NCI-H510A (cell line): ENCODE results near the gene PHF8.

Experiments
- DNase-seq: peaks from one replicate; lab custom pipeline; 2025; lab: John Stamatoyannopoulos, UW

PHF8 gene

DNA sequence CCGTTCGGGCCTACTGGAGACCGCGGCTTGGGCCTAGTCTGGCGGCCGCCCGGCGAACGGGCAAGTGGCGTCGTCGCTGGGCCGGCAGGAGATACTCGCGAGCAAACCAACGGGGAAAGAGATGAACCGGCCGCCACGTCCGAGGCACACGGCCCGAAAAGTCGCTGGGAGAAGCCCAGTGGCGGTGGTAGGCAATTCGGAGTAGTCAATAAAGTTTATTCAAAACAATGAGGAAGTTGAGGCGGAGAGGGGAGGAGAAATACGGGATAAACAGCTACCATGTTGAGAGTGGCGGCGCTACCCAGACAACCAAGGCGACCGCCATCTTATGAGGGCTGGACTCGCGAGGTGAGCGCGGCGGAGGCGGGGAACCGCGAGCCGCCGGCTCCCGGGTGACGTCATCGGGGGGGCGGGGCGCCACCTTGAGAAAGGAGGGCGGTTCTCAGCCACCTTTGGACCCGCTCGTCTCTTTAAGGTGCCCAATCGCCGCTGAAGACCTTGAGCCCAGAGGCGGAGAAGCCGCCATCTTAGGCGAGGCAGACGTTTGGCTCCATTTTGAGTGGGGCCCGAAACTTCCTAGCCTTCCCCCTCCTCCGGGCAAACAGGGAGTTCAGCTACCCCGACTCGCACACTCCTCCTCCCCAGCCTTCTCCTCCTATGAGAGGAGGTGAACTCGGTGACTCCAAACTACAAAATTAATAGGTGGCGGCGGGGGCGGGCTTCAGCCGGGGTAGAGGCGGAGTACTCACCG lies at the start of gene PHF8:
PHF8 (minus strand) TSS at position 348 of the 751 bp plus-strand sequence. CDS start 1,745 bp downstream, outside the sequence.
- peak; percentile 94 for DNase-seq

DNA sequence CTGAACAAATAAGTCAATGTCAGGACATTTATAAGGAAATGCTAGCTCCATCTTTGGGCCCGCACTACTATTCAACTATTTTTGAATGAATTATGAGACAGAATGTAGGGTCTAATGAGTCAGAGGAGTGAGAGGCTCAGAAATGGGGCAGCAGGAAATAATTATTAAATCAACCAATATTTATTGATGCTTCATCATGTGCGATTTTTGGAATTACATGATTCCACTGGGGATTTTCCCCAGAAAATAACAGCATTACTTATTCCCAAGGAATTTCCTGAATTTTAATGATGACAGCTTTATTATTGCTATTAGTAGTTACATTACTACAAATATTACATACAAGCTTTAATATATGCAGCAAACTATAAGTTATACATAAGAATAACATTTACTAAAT lies 49.3 kb upstream of the PHF8 start:
- no peak for DNase-seq

DNA sequence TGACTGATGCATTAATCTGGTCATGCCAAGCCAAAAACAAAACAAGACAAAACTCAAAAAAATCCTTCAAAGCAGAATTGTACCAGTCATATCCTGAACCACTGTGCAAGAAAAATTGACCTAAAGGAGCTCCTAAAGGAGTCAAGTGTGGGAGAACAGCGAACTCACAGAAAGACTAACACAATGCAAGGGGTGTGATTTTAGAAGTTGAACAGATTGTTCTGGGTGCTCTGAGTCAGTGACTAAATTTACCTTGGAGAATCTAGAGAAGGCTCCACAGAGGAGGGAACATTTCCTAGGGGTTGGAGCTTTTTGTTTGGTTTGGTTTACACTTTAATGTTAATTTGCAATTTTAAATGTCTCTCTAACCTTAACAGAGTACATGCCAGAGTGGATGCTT lies 48.9 kb upstream of the PHF8 start:
- DNase-seq, result no peak

DNA sequence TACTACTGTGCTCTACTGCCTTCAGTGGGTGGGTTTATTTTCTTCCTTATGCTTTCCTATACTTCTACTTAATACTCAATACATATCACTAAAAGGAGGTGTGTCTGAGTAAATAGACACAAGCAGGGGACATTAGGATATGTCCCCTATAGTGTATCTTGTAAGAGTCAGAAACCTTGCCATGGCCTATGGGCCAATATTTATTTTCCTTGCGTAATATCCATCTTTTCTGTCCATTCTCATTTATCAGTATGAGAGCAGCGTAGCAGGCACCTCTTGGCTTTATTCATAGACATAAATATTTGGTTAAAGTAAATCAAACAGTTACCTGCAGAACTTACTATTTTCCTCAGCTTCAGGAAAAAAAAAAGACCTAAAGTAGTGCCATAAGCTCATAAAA lies 46.6 kb upstream of the PHF8 start:
- DNase-seq, result no peak

DNA sequence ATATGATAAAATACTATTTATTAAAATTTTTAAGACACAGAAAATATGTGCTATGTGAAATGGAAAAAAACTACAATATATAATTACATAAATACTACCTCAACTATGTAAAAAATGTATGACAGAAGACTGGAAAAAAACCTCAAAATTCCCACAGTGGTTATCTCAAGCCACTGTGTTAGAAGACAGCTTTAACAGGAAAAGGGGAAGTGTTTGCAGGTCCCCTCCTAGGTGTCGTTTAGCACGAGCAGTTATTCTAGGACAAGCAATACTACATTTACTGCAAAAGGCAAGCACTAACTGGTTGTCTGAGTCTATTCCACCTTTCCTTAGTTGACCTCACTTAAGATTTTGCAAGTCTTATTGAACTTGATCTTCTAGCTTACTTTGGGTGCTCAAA lies 44.9 kb upstream of the PHF8 start:
- DNase-seq, result no peak

DNA sequence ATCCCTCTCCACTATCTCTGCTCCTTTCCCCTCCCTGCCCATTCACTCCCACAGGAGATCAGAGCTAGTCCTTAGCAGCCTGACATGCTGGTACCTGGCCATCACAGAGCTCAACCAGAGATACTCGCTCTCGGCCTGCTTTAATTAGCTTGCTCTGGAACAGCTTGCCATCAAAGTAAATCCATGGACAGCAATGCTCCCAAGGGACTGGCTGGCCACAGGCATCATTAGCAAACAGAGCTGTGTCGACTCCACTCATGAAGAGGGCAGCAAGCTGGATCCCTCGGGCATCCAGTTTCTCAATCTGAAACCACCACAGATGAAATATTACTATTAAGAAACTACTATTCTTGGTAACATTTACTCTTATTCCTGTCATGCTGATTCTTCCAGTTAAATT lies 43.4 kb upstream of the PHF8 start:
- DNase-seq, result no peak

DNA sequence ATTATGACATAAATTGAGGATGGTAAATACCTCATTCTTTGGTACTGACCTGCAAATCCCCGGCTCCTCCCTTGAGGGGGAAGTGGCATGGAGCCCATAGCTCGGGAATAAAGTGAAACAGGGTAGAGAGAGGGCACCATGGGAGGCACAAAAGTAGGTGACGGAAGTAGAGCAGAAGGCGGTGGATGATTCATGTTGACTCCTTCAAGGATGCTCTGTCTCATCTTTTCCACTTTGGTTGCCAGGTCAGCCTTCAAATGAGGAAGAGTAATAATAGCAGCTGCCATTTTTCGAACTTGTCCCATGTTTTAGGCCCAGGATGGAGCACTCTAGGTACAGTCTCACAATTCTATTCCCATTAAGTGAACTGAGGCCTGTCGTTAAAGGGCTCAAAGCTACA lies 41.4 kb upstream of the PHF8 start:
- DNase-seq, result no peak

DNA sequence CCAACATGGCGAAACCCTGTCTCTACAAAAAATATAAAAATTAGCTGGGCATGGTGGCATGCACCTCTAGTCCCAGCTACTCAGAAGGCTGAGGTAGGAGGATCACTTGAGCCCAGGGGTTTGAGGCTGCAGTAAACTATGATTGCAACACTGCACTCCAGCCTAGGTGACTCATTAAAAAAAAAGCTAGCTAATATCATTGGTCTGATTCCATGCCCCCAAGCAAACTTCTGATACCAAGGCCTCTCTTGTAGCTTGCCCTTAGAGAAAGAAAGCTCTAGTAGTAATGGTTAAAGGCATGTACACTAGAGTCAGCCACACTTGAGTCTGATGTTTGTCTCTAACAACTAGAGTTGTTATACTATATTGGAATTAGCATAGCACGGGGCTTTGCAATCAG lies 32.6 kb upstream of the PHF8 start:
- no peak for DNase-seq

DNA sequence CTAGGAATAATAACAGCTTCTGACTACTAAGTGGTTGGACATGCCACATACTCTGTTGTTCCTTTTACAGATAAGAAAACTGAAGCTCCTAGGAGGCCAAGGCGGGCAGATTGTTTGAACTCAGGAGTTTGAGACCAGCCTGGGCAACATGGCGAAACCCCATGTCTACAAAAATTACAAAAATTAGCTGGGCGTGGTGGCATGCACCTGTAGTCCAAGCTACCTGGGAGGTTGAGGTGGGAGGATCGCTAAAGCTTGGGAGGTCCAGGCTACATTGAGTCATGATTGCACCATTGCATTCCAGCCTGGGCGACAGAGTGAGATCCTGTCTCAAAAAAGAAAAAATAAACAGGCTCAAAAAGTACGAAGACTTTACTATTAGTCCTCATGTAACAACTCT lies 30.6 kb upstream of the PHF8 start:
- no peak for DNase-seq

DNA sequence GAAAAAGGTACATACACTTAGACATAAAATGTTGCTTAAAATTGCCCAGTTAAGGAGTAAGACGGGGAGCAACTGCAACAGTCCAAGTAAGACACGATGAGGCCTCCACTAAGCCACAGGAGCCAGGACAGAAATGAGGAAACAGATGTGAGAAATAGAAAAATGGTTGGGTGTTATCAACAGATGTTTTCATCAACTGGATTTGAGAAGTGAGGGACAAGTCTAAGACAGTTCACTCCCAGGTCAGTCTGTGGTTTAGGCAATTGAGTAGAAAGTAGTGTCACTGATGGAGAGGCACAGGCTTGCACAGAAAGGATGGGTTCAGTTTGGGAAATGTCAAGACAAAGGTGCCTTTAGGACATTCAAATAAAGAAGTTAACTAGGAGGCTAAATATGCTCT lies 23.5 kb upstream of the PHF8 start:
- DNase-seq, result no peak

DNA sequence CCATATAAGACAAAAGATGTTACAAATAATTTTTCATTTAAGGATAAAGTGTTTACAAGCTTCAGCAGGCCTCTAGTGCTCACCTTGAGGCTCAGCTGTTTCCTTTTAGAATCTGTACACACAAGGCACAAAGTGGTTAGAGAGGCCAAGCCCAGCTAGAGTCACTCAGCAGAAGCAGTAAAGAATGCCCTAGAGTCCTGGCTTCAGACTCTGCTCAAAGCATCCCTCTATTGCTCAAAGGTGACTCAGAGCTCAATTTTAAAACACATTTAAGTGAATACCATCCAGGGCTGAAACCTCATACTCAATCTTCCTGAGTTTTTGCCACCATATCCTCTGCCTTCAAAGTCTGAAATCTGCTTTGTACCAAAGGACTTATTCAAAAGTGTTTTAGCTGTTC lies 22.6 kb upstream of the PHF8 start:
- DNase-seq, result no peak

DNA sequence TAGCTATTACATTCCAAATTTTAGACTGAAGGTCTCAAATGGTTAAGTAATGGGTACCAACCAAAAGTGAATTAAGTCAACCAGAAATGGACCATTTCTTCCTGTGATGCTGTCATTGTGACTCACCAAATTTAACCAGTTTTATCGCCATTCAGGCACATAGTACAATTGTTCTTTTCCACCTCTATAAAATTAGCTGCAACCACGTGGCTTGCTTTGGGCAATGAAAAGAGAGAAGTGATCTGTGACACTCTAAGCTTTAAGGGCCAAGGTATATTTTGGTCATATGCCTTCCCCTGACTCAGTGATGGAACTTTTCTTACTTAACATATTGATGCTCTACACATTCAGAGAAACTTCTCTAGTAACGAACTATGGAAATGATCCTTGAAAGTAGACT lies 20.3 kb upstream of the PHF8 start:
- DNase-seq, result no peak

DNA sequence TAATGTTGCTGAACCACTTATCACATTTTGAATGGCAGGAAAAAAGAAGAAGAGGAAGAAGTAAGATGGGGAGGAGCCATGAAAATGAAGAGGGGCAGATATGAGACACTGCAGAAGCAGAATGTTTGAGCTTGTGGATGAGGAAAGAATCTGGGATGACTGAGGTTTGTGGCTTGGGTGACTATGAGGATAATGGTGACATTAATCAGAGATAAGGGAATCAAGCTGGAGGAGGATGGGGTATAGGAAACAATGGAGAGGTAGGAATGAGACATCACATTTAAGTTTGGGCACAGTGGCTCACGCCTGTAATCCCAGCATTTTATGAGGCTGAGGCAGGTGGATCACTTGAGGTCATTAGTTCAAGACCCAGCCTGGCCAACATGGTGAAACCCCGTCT lies 19.1 kb upstream of the PHF8 start:
- DNase-seq, result no peak

DNA sequence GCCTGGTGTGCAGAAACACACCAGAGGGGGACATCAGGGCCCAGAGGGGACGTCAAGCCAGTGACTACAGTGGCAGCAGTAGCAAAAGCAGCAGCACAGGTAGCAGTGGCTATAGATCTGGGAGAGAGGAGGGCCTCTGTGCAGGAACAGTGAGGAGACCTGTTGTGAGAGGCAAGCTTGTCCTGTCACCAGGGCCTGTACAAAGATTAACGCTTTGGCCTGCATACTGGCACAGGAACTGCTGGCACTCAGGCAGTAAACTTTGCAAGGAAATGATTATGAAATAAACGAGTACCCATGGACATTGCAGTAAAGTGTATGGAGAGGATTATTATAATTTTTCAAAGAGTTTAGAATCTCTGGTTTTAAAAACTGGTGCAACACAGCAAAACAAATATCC lies 5.5 kb upstream of the PHF8 start:
- DNase-seq, result no peak

DNA sequence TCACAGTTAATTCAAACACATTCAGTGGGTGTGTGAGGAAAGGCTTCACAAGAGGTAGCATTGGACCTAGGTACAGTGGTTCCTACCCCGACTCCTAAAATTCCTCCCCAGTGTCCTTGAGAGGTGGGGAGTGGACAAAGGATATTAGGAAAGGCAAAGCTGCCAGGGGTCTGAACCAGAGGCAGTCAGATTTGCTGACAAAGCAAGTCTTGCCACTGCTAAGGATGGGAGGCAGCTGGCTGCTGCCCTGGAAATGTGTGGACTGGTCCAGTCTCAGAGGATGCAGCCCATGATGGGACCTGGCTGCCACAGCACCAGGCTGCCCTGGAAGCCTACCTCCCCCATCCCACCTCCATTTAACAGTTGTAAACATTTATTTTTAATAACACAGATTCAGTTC lies 4.1 kb upstream of the PHF8 start:
- no peak for DNase-seq

DNA sequence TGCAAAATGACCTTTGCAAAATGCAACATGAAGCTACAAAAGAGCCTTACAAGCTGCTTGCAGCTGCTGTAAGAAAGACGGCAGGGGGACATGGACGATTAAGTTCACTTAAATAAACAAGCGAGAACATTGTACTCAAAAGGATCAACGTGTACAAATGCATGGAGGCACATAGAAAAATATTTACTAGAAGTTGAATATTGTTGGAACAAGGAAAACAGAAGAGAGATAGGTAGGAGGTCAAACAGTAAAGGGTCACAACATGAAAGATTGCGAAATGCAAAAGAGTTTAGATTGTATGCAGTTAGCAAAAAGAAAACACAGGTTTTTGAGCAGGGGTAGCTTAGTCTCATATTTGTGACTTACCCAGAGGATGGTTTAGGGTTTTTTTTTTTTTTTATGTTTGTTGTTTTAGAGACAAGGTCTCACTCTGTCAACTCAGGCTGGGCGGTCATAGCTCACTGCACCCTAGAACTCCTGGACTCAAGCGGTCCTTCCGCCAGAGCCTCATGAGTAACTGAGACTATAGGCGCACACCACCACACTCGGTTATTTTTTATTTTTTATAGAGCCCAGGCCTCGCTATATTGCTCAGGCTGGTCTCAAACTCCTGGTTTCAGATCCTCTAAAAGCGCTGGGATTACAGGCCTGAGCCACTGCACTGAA lies 1.4 kb upstream of the PHF8 start:
- peak; percentile 74 for DNase-seq

DNA sequence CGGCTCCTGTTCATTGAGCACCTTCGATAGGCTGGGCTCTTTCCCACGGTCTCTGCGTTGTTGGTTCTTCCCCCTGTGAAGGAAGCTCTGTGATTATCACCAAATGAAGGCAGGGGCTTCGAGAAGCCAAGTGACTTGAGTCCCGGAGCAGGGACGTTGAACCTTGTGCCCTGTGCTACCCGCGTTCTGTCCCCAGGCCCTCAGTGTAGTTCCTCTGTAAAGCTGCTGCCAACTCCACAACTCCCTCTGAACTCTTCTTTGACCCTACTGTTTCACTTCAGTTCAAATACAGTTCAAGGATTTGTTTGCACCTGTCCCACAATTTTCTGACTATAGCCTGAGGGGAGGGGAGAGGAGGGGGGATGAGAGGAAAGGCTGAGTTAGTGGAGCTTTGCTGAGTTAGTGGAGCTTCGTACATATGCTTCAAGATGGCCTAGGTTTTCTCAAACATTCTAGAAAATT lies 635 bp upstream of the PHF8 start:
- DNase-seq, result peak; percentile 60

DNA sequence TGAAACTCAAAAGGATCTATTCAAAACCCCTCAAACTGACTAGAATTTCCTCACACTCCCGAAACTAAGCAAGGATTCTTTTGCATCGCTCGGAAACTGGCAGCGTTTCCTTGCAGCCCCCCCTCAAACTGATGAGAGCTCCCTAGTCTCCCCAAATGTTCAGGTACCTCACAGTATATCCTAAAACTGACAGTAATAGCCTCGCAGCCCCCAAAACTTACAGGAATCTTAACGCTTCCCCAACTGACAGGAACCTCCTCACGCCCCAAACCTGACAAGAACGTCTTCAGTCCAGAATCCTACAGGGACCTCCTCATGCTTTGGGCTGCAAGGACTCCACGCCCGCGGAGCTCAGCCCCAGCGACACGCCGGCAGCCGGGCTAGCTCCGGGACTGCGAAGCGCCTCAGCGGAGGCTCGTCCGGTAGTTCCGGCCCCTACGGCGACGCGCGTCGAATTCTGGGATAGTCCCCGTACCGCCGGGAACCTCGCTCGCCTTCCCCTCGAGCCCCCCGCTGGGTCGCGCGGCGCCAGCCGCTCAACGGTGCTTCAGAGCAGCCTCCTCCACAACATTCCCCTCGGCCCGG lies 640 bp downstream of the PHF8 start:
- no peak for DNase-seq

DNA sequence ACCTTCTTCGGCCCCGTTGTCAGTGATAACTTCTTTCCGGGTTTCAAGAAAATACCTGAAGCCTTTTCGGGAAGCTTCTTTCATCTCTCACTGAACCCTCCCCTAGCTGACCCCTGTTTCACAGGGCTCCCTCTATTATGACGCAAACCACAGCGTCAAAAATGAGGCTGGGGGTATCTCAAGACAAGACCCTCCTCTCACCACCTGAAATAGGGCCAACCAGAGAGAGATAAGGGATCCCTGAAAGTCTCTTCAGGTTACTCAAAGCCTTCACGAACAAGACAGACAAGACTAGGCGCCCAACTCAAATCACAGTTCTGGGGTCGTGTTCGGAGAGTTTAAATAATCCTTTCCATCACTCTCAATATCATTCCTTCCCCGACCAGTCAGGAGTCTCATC lies 1.2 kb downstream of the PHF8 start:
- DNase-seq, result no peak

DNA sequence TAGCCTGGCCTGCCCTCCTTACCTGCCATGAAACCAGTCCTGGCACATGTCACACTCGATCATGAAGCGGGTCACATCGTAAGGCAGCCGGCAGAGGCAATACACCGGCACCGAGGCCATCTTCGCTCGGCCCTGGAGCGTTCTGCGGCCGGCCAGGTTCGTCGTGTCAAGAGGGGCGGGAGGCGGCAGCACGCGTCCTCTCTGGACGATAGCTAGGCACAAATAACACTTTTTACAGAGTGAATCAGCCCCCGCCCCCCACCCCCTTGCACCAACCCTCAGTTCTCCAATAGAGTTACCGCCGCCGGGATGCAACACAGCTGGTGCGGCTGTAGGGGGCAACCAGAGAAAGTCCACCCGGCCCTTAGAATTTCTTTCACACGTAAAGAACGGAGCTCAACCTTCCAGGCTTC lies 1.7 kb downstream of the PHF8 start:
- peak; percentile 42 for DNase-seq

DNA sequence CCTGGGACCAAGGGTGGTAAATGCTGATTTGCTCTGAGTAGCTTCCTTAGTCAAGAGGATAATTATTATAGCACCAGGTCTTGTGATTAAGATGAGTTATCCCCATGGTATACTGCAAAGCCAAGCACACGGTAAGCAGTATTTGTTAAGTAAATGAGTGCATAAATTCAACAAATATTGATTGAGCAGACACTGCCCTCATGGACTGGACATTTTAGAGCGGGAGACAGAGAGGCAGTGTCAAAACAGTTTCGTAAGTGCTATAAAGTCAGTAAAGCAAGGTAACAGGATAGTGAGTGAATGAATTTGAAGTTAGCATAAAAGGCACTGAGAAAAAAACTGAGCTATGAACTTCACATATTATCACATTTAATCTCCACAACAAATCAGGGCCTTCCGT lies 13.9 kb downstream of the PHF8 start:
- no peak for DNase-seq

DNA sequence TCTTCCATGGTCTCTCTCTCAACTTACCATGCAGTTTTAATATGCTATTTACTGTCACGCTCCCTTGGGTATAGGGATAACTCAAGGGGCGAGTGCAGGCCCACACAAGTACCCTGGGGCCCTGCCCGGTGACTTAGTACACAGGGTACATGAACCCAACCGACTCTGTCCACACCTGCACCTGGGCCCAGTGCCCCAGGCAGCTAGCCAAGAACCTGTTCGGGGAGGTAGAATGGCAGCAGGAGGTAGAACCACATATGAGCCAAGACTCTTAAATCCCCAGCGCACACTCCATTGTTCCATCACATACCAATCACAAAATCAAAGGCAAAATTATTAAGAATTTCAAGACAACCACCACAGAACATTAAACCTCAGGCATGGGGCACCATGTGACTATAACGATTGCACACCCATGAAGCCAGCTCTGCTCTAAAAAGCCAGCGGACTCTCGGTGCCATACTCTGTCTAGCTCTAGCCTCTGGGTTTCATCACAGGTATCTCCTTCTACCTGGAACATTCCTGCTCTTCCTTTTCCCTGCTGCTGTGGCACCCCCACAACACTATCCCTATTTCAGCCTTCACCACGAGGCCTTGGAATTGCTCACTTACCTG lies 14.6 kb downstream of the PHF8 start:
- peak; percentile 73 for DNase-seq

DNA sequence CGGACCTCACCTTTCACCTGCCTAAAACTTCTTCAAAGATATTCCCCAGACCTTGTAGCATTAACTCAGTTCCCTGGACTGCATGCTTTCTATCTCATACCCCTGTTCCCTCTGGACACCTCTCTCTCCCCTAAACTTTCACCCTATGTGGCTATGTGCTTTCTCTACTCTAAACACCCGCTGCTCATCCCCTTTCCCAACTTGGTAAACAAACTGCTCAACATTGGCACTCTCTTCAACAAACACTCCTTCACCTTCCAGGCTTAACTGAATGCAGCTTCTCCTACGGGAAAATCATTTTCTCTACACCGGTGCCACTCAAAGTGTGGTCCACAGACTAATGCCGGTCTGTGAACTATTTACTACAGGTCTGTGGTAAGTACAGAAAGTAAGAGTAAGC lies 19.9 kb downstream of the PHF8 start:
- DNase-seq, result no peak
